PC-3 (cell line): ENCODE results near the gene ARSB. TPM values are rescaled to one million over a fixed set of nuclear protein-coding genes. Genes with fewer than 3 reads are reported as not detected.

ENCODE experiments used
- ATAC-seq: fragments of 200-7000 bp; cut with Tn5 transposase; 2 replicates; pipeline ENCODE4 v1.9.1; 2020; ENCODE audit warnings: mild to moderate bottlenecking, moderate library complexity
- BruUV-seq: library from RNA; stranded (reverse); fragments of 400-500 nt; replicated peaks from 2 replicates; lab custom pipeline; 2021; lab: Mats Ljungman, UMichigan
- CTCF ChIA-PET: fragments of 300-600 bp; sonication (Branson Sonifier 250); formaldehyde crosslinking; loops from one replicate; lab custom pipeline; 2022; ENCODE audit warnings: antibody characterized with exemption; lab: Charles Lee
- POLR2A ChIA-PET: fragments of 300-600 bp; sonication (Branson Sonifier 250); formaldehyde crosslinking; loops from one replicate; lab custom pipeline; 2022; ENCODE audit warnings: antibody characterized with exemption; ENCODE audit not compliant: unreplicated experiment; lab: Charles Lee
- DNase-seq: peaks from one replicate; pipeline ENCODE4 v3.0.0-alpha.2; 2015
- H2AFZ ChIP-seq: fragments of 300-600 bp; sonication (generic); 2 replicates; pipeline ENCODE4 v1.6.0; 2016; ENCODE audit warnings: antibody characterized with exemption, low read length
- H3F3A ChIP-seq: fragments of 300-600 bp; sonication (generic); one replicate; pipeline ENCODE4 v1.6.0; 2017; ENCODE audit warnings: antibody characterized with exemption, low read length, control low read depth, mild to moderate bottlenecking; ENCODE audit not compliant: unreplicated experiment
- H3K27ac ChIP-seq: fragments of 300-600 bp; sonication (generic); 2 replicates; pipeline ENCODE4 v1.5.1; 2016; ENCODE audit warnings: mild to moderate bottlenecking, low read length
- H3K27me3 ChIP-seq: fragments of 300-600 bp; sonication (generic); 2 replicates; pipeline ENCODE4 v1.6.1; 2016; ENCODE audit warnings: low read length, mixed read lengths
- H3K36me3 ChIP-seq: fragments of 300-600 bp; sonication (generic); 2 replicates; pipeline ENCODE4 v1.6.1; 2016; ENCODE audit warnings: low read depth, mixed run types, low read length, mixed read lengths
- H3K4me1 ChIP-seq: fragments of 300-600 bp; sonication (generic); 2 replicates; pipeline ENCODE4 v1.5.1; 2016; ENCODE audit warnings: low read length; ENCODE audit not compliant: insufficient read depth
- H3K4me2 ChIP-seq: fragments of 300-600 bp; sonication (generic); 2 replicates; pipeline ENCODE4 v1.6.0; 2016; ENCODE audit warnings: low read length
- H3K4me3 ChIP-seq: fragments of 300-600 bp; sonication (generic); 2 replicates; pipeline ENCODE4 v1.5.1; 2016; ENCODE audit warnings: mild to moderate bottlenecking, low read length, mixed read lengths
- H3K79me2 ChIP-seq: fragments of 300-600 bp; sonication (generic); 2 replicates; pipeline ENCODE4 v1.6.1; 2017; ENCODE audit warnings: low read length, mixed read lengths
- H3K9ac ChIP-seq: fragments of 300-600 bp; sonication (generic); 2 replicates; pipeline ENCODE4 v1.6.0; 2016; ENCODE audit warnings: mild to moderate bottlenecking, low read length
- H3K9me2 ChIP-seq: fragments of 300-600 bp; sonication (generic); replicated peaks from 2 replicates; pipeline ENCODE4 v1.6.1; 2016; ENCODE audit warnings: mixed run types, low read length, mixed read lengths
- H3K9me3 ChIP-seq: fragments of 300-600 bp; sonication (generic); 2 replicates; pipeline ENCODE4 v1.6.1; 2016; ENCODE audit warnings: low read length, mixed read lengths
- H4K20me1 ChIP-seq: fragments of 300-600 bp; sonication (generic); 2 replicates; pipeline ENCODE4 v1.6.1; 2016; ENCODE audit warnings: low read length, mixed read lengths
- EZH2 ChIP-seq: fragments of 300-600 bp; sonication (generic); IDR thresholded peaks from one replicate; pipeline ENCODE4 v1.6.1; 2017; ENCODE audit warnings: antibody characterized with exemption, mild to moderate bottlenecking, low read length; ENCODE audit not compliant: unreplicated experiment
- EZH2phosphoT487 ChIP-seq: fragments of 300-600 bp; sonication (generic); IDR thresholded peaks from 2 replicates; pipeline ENCODE4 v1.6.1; 2018; ENCODE audit warnings: mild to moderate bottlenecking, antibody characterized with exemption, low read length, borderline replicate concordance
- intact Hi-C: fragments of 100-400 bp; cut with micrococcal nuclease; formaldehyde crosslinking; loops from 2 replicates; pipeline ENCODE4 v1.9.0; 2023
- total RNA-seq: library from RNA; depleted of rRNA; stranded (reverse); fragments of >200 nt; gene quantifications from 2 replicates; pipeline ENCODE4 v1.2.3, GENCODE V29; 2014
- TF ChIP-seq, protein P1 (sequence below): fragments of 300-600 bp; sonication (generic); conservative IDR thresholded peaks from 2 replicates; pipeline ENCODE4 v1.5.1; 2017; ENCODE audit warnings: antibody characterized with exemption, low read depth, mild to moderate bottlenecking, low read length

ARSB gene
- total RNA-seq, 1 experiment from 2014 or later = 8.1 TPM

DNA sequence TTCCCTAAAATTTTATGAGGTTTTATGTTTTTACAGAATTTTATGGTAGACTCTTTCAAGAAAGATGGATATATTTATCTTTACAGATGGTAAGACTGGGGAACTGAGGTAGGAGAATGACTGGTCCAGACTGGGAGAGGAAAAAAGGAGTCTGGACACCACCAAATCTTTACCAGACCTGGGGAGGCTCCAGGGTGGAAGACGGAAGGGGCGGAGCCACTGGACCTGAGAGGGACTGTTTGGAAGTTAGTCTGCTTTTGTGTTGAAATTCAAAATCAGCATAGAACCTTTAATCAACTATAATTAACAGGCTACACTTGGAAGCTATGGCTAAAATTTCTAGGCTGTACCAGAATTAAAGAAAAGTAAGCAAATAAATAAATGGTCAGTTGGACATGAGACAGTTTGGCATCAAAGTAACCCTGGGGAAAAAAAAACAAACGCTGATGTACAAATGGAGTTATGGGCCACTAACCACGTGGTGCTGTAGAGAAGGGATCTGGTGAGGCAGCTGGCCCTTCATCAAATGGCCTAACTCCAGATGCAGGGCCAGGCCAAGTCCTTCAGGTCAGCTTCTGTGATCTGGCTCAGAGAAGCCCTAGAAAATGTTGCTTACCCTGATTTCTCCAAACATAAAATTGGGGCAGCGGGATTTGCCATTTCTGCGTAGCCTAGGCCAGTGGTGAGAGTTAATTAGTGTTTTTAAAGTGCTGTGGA, 155.1 kb downstream of the ARSB start:
- Histone ChIP-seq H3K4me1 (no peaks in the 10 kb centered on the region), H3K27me3 (no peaks in the 10 kb centered on the region), H4K20me1 (no peaks in the 10 kb centered on the region), H3K4me3 (no peak overlapping the region), H3K4me2 (no peak overlapping the region), H3K9me2 (no peaks in the 10 kb centered on the region), H3K36me3 (no peaks in the 10 kb centered on the region), H3F3A (no peaks in the 10 kb centered on the region), H3K9ac (no peak overlapping the region), H3K9me3 (no peaks in the 10 kb centered on the region), H3K27ac (no peak overlapping the region), H2AFZ (no peak overlapping the region), H3K79me2 (no peaks in the 10 kb centered on the region)
- TF ChIP-seq EZH2 (no peak), EZH2phosphoT487 (no peak)
- TF ChIP-seq, protein P1, sequence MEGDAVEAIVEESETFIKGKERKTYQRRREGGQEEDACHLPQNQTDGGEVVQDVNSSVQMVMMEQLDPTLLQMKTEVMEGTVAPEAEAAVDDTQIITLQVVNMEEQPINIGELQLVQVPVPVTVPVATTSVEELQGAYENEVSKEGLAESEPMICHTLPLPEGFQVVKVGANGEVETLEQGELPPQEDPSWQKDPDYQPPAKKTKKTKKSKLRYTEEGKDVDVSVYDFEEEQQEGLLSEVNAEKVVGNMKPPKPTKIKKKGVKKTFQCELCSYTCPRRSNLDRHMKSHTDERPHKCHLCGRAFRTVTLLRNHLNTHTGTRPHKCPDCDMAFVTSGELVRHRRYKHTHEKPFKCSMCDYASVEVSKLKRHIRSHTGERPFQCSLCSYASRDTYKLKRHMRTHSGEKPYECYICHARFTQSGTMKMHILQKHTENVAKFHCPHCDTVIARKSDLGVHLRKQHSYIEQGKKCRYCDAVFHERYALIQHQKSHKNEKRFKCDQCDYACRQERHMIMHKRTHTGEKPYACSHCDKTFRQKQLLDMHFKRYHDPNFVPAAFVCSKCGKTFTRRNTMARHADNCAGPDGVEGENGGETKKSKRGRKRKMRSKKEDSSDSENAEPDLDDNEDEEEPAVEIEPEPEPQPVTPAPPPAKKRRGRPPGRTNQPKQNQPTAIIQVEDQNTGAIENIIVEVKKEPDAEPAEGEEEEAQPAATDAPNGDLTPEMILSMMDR = no peak
- CTCF ChIA-PET = no interaction called here
- BruUV-seq = no TSS peak
- ATAC-seq = no peak
- intact Hi-C loops = no loop called here
- POLR2A ChIA-PET = no interaction called here
- DNase-seq = no peak

DNA sequence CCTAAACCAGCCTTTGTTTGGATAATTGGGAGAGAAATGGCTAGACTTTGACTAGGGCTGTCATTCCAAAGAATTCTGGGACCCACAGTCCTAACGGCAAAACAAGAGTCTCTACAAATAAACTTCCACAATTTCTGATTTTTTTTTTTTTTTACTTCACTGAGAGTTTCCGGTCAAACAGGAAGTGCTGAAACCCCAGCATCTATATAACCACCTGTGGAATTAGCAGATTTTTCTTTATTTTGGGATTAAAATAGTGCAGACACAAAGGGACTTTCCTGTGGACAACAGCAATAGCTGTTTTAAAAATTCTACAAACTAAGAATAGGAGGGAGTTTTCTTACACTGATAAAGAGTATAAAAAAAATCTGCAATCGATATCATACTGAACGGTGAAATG, 157.4 kb downstream of the ARSB start:
- no peak overlapping the region for H3K9ac ChIP-seq
- CTCF ChIA-PET = no interaction called here
- no peaks in the 10 kb centered on the region for H4K20me1 ChIP-seq
- H3K4me2 ChIP-seq = no peak overlapping the region
- no peaks in the 10 kb centered on the region for H3K9me2 ChIP-seq
- no peaks in the 10 kb centered on the region for H3K27me3 ChIP-seq
- H2AFZ ChIP-seq = no peak overlapping the region
- no peaks in the 10 kb centered on the region for H3F3A ChIP-seq
- H3K9me3 ChIP-seq = no peaks in the 10 kb centered on the region
- intact Hi-C loops = no loop called here
- no peaks in the 10 kb centered on the region for H3K4me1 ChIP-seq
- no TSS peak for BruUV-seq
- H3K4me3 ChIP-seq = no peak overlapping the region
- no peaks in the 10 kb centered on the region for H3K79me2 ChIP-seq
- DNase-seq (no peak), ATAC-seq (no peak)
- TF ChIP-seq, protein P1 = no peak
- TF ChIP-seq EZH2 (no peak), EZH2phosphoT487 (no peak)
- no peak overlapping the region for H3K27ac ChIP-seq
- no peaks in the 10 kb centered on the region for H3K36me3 ChIP-seq
- POLR2A ChIA-PET = no interaction called here

GRCh38 chr5:78824831-78825281, 160.3 kb downstream of the ARSB start:
- H3K4me3 ChIP-seq = no peak overlapping the region
- no peak for ATAC-seq
- no peak overlapping the region for H2AFZ ChIP-seq
- no peaks in the 10 kb centered on the region for H3K27me3 ChIP-seq
- no peaks in the 10 kb centered on the region for H3K79me2 ChIP-seq
- TF ChIP-seq EZH2phosphoT487 = no peak
- TF ChIP-seq, protein P1 = no peak
- TF ChIP-seq EZH2 = no peak
- no peak overlapping the region for H3K9ac ChIP-seq
- H4K20me1 ChIP-seq = no peaks in the 10 kb centered on the region
- ChIA-PET CTCF (no interaction called here), POLR2A (interaction anchor here (0.7 kb wide), 1 partner anchor 8 kb away, joined by 3 read pairs; no protein-coding TSS in a partner anchor)
- no peak overlapping the region for H3K4me2 ChIP-seq
- H3K27ac ChIP-seq = no peak overlapping the region
- no peaks in the 10 kb centered on the region for H3K9me3 ChIP-seq
- no TSS peak for BruUV-seq
- no peaks in the 10 kb centered on the region for H3F3A ChIP-seq
- intact Hi-C loops = no loop called here
- H3K36me3 ChIP-seq = no peaks in the 10 kb centered on the region
- H3K4me1 ChIP-seq = no peaks in the 10 kb centered on the region
- no peaks in the 10 kb centered on the region for H3K9me2 ChIP-seq
- DNase-seq = no peak
